Activated T-cell treated with anti-CD3 and anti-CD28 coated beads for 1 hour (primary cell): ENCODE data around the gene ABTB1.
"Not testable (repeated sequence)": the region's sequence is repeated elsewhere in the genome, so short reads cannot be mapped to it uniquely, and the experiment has no call there.

Source experiments
- DNase-seq: peaks from one replicate; pipeline ENCODE4 v3.0.0-alpha.2; 2020; ENCODE audit warnings: low read depth

ABTB1 gene

DNA sequence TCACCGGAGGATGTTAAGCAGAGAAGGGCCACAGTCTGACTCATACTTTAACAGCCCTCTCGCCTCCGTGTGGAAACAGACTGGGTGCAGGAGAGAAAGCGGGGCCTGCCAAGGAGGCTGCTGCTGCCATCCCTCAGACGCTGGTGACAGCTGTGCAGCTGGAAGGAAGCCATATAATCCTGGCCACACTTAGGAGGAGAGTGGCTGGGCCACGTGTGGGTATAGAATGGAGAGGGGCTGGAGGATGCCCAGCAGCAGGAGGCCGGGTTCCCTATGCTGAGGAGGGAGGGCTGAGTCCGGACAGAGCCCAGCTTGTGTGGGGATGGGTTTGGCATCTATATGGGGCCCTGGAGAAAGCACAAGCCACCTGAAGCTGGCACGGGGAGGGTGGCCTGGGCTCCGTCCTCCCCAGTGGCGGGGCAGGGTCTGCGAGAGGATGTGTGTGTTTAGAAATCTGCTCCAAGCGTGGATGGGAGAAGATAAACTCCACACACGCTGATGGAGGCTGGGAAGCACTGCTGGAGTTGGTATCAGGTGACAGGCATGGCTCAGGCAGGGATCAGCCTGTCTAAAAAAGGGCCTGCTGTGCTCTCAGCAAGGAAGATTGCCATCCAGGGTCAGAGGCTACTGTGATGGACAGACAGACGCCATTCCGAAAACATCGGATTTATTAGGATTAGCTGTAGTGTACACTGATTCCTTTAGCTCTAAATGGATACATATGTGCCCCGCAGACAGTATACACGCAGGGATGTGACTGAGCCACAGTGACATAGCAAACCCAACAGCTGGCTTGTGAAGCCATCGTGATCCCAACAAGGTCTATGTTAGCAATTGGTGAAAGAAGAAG, 15.9 kb downstream of the ABTB1 start:
- no peak for DNase-seq

DNA sequence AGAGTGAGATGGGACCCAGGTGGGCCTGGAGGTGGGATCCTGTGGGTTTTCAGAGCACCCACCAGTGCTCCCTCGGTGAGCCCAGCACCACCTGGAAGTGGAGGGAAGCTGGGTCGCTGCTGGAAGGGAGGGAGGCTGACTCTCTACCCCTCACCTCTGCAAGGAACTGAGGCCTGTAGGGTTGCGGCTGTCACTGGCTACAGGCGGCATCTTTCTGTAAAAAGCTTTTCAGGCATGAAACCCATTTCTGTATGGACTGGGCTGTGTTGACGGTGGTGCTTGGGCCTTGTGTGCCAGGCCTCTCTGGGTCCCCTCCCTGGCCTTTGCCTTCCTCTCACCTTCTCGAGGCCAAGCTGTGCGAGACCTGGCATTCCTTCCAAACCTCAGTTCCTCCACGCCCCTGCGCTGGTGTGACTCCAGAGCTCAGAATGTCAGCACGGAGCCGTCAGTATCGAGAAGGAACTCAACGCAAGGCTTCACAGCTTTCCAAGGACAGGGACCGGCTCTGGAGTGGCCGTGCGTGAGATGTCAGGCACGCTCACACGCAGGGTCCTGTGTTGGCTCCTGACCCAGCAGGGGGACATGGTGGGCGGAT, 16.6 kb downstream of the ABTB1 start:
- no peak for DNase-seq

- no peak for DNase-seq
These were observed 17.4 kb downstream of the ABTB1 start for GRCh38 chr3:127690106-127690505.

GRCh38 chr3:127690823-127691452, 18.2 kb downstream of the ABTB1 start:
- DNase-seq, result no peak

DNA sequence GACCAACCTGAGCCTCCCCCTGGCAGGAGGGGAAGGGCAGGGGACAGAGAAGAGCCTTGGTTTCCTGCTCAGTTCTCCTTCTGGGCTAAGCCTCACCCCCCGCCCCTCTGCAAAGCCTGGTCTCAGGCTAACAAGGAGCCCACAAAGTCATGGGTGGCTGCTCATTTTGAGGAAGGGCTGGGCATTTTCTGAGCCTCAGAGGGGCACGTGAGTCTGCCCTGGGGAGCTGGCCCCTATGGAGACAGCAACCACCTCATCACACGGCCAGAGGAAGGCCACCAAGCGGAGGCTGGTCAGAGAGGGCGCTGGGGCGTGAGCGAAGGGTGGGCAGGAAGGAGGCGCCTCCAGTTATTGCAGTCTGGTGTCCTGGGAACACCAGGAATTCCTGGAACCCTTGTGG, 18.7 kb downstream of the ABTB1 start:
- no peak for DNase-seq

- DNase-seq, result no peak
These were observed 19.2 kb downstream of the ABTB1 start for GRCh38 chr3:127691974-127692373.

DNA sequence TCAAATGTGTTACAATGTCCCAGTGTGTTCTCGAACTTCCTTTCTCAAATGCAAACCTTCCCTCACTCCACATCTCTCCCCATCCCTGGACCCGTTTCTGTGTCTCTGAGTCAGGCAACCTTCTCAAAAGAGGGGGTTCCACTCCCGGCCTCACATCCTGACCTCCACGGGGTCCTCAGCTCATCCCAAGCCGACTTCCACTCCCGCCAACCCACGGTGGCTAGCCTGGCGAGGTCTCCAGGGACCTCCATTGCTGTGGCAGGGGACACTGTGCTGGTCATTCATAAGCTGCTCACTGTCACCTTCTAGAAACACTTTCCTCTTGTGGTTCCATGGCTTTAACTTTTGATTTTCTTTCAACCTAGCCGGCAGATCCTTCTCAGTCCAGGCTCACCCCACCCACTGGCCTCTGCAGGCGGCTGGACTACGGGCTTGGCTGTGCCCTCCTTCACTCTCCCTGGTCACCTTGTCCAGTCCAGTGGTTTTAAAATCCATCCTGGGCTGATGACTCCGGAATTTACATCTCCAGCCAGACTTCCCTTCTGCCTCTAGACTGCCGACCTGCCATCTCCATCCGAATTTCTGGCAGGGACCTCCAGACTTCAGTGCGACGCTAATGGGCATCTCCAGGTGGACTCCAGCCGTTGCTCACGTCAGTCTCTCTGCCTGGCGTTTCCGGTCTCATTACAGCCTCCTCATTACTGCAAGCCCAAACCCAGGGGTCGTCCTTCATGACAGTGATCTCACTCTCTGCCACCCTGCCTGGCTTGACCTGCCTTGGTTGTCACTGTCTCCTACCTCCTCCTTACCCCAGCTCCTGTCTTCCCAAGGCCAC, 20.0 kb downstream of the ABTB1 start:
- no peak for DNase-seq

DNA sequence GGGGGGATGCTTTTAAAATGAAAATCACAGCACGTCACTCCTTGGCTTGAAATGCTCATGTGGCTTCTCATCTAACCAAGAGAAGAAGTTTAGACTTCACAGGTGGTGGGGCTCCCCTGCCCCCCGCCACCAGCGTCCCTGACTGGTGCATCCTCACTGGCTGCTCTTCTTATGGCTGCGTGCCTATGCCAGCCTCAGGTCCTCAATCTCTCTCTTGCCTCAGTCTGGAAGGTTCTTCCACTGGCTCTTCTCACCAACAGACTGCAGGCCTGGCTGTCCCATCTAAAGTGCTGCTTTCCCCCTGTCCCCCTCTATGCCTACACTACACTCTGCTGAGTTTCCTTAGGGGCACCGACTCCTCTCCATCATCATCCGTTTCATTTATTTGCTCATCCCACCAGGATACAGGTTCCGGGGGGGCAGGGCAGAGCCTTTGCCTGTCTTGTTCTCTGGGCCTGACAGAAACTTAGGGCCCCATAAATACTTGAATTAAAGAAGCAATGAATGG, 20.6 kb downstream of the ABTB1 start:
- no peak for DNase-seq

DNA sequence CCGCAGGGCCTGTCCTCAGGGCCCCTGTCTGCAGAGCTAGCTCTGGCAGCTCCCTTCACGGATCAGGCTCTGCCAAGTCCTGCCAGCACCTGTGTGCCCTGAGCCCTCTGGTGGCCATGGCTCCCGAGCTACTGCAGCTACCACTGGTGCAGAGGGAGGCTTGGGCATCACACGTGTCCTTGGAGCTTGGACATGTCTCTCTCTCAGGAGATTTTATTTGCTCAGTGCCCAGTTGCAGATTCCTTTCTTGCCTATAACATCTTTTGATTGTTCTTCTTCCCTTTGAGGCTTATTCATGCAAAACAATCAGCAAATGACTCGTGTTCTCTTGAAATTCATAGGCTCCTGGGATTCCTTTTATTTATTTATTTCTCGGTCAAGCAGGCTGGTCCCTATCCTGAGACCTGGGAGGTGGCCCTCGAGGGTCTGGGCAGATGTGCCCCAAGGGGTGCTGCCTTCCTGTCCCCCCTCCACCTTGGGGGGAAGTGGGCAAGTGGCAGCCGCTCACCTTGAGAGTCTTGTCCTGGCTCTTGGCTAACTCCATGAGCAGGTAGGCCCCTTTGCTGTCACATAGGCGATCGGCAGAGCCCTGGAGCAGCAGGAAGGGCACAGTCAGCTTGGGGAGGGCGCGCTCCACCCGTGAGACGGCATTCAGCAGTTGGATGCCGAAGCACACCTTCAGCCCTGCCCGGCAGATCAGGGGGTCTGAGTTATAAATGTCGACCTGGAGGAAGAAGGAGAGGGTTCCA, 21.9 kb downstream of the ABTB1 start:
- peak; percentile 36 for DNase-seq

GRCh38 chr3:127697551-127698240, 24.9 kb downstream of the ABTB1 start:
- DNase-seq, result no peak

- no peak for DNase-seq
These were observed 25.5 kb downstream of the ABTB1 start for GRCh38 chr3:127698286-127698685.

DNA sequence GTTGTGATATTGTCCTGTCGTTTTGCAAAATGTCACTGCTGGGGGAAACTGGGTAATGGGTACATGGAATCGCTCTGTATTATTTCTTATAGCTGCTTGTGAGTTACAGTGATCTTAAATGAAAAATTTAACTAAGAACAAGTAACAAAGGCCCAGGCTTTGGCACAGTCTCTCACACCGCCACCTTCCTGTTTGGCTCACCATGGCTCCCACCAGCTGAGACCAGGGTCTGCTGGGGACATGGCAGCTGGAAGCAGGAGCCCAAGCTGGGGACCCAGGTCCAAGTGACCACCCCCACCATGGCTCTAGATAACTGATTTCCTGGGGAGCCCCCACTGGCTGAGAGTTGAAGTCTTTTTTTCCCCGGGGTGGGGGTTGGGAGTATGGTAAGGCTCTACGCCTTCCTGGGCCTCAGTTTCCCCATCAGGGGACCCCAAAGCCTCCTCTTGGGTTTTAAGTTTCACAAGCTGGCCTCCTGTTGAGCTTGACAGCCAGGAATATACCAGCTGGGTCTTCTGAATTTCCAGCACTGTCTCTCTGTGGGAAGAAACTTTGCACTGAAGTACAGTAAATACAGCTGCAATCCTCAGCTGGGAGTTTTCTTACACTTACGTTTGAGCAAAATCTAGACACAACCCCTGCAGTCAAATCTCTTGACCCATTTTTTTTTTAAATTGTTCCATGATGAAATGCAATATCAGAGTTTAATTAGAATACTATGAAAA, 26.1 kb downstream of the ABTB1 start:
- DNase-seq, result no peak

DNA sequence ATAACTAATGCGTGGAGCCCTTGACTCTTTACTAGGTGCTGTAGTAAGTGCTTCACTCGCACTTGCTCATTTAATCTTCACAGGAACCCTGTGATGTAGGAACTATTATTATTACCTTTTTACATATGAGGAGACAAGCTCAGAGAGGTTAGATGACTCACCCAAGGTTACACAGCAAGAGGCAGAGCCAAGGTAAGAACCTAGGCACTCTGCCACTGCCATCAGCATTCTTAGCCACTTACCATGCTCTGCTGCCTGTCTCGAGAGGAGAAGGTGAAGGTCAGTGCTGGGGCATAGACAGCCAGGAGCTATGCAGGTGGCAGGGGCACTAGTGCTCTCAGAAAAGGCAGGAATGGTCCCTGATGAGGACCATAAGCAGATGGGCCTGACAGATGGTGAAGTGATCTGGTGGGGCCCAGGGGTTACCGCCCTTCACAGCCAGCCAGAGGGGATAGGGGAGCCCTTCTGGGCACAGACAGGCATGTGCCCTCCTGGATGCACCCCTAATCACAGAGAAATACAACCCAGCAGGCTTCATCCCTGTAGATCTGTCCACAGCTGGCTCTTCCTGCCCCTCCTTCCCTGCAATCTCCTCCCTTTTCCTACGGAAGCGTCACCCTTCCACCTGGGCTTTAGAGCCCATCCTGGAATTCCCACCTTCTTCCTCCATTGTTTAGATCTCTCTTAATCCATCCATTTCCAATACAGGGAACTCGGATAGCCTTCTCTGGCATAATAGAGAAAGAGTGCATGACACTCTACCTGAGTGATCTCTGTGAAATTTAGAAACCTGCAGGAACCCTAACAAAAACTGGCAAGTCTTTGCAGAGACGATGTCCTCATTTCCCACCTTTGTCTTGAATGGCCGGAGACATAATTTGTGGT, 26.9 kb downstream of the ABTB1 start:
- no peak for DNase-seq

DNA sequence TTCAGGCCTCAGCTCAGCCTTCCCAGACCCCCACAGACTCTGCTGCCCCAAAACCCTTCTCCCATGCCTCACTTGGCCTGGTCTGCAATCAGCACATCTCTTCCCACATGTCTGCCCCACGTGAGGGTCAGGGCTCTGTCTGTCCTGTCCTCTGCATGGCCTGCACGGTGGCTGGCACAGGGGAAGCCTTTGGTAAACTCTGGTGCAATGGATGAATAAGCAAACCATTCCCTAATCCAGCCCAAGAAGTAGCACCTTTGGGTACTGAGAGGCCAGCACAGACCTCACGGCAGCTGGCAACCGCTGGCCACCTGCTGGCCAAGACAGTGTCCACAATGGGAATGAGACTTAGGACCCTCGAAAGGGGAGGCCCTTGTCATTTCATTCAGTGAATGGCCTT, 27.7 kb downstream of the ABTB1 start:
- no peak for DNase-seq

DNA sequence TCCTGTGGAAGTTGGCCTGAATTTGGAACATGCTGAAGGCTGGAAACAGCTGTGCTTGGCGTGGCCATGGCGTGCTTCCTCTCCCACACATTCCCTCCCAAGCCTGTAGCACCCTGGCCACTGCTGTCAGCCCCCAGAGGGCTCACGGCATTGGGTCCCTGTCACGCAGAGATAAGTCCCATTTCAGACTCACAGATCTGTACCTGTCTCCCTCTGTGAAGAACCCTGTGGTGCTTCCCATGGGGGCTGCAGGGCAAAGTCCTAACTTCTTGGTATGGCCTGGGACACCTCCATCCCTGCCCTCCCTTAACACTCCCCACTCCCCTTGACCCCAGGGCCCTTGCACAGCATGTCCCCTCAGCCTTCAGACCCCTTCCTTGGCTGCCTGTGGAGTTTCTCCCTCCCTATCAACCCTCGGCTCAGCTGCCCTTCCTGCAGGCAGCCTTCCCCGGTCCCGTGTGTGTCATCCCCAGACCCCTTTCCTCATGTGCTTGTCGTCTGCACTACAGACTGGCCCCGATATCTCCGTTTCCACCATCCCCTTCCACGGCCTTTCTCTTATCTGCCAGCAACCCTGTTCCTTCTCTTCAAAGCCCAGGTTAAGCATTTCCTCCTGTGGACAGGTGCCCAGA, 28.6 kb downstream of the ABTB1 start:
- no peak for DNase-seq

GRCh38 chr3:127702151-127702578, 29.4 kb downstream of the ABTB1 start:
- no peak for DNase-seq

GRCh38 chr3:127704840-127705239, 32.1 kb downstream of the ABTB1 start:
- DNase-seq, result not testable (repeated sequence)

DNA sequence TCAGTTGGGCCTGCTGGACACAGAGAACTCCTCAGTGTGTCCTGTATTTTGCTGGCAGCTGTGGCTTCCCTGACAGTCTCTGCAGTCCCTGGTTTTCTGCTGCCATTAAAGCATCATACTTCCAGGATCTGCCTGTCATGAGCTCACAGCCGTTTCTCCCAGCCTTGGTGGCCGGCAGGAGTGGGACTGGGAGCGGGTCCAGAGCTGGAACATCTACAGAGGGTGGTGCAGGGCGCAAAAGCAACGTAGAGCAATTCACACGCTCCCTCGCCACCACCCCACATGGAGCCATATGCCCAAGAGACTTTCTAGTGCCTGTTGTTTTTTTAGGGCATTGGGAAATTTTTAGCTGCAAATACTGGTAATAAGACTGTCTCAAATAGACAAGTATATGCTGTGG, 33.6 kb downstream of the ABTB1 start:
- no peak for DNase-seq
